Cardiac fibroblast (primary cell): ENCODE measurements around the gene CCDC24.
A peak's percentile ranks its signal among the peaks of the same experiment; 100 is the strongest.

Source experiments
- DNase-seq, 2 donors: peaks; one replicate each; pipeline versions ENCODE4 v3.0.0 to v3.0.0-alpha.2; 2010; ENCODE audit warnings: low read depth in 2 of 2
- H3K4me3 ChIP-seq, 2 donors: replicated peaks in 1 of 2; 1 replicate in 1 of 2; 2 replicates in 1 of 2; pipeline ENCODE4 v1.5.1; 2011; ENCODE audit warnings: low read depth in 2 of 2, low read length in 2 of 2, mild to moderate bottlenecking in 2 of 2, moderate library complexity in 1 of 2
- CTCF ChIP-seq: IDR thresholded peaks from one replicate; pipeline ENCODE4 v1.5.1; 2011; ENCODE audit warnings: low read depth, mild to moderate bottlenecking, low read length, inconsistent platforms

Gene CCDC24

GRCh38 chr1:44029260-44029910 lies 38.0 kb downstream of the CCDC24 start:
- no peak for DNase-seq
- peak overlapping the region; percentile 85 to 90 for H3K4me3 ChIP-seq
- no peak for TF ChIP-seq CTCF

- H3K4me3 ChIP-seq, result peak overlapping the region; percentile 85 to 90
- peak; percentile 89 to 90 for DNase-seq
- no peak for TF ChIP-seq CTCF
Observed at GRCh38 chr1:44029911-44030604, 38.7 kb downstream of the CCDC24 start.

GRCh38 chr1:44030605-44031251 lies 39.3 kb downstream of the CCDC24 start:
- DNase-seq, result peak; percentile 47 to 48
- no peak for TF ChIP-seq CTCF
- H3K4me3 ChIP-seq, result peak overlapping the region; percentile 85 to 90

- peak; percentile 80 to 89 for DNase-seq
- no peak for TF ChIP-seq CTCF
- H3K4me3 ChIP-seq, result peak within 1 kb of the TSS; percentile 85 to 90
Observed at GRCh38 chr1:44031252-44032169, 40.1 kb downstream of the CCDC24 start, which contains the start of gene SLC6A9. Gene SLC6A9, minus strand, starts transcription at chr1:44031462. Its CDS starts 7,185 bp downstream, at chr1:44024277.

GRCh38 chr1:44032170-44032790 lies 40.9 kb downstream of the CCDC24 start:
- no peak for TF ChIP-seq CTCF
- DNase-seq, result no peak
- H3K4me3 ChIP-seq, result no peak overlapping the region
